GM06990 (cell line): ENCODE results near the gene RBM24.

ENCODE experiments used
- DNase-seq: peaks from one replicate; pipeline ENCODE4 v3.0.0-alpha.2; 2011; ENCODE audit not compliant: insufficient read length; ENCODE audit errors: extremely low read depth
- H3K27me3 ChIP-seq: replicated peaks from 2 replicates; pipeline ENCODE4 v1.6.0; 2011; ENCODE audit warnings: low read length; ENCODE audit not compliant: control insufficient read depth, insufficient read depth
- H3K36me3 ChIP-seq: 2 replicates; pipeline ENCODE4 v1.5.1; 2011; ENCODE audit warnings: low read length; ENCODE audit not compliant: control insufficient read depth, insufficient read depth
- H3K4me3 ChIP-seq: replicated peaks from 2 replicates; pipeline ENCODE4 v1.5.1; 2011; ENCODE audit warnings: low read depth, mild to moderate bottlenecking, control low read depth, low read length
- CTCF ChIP-seq: IDR thresholded peaks from 2 replicates; pipeline ENCODE4 v1.5.1; 2011; ENCODE audit warnings: low read length, control low read depth, mild to moderate bottlenecking, inconsistent platforms; ENCODE audit not compliant: insufficient read depth, poor library complexity, severe bottlenecking

Gene RBM24

DNA sequence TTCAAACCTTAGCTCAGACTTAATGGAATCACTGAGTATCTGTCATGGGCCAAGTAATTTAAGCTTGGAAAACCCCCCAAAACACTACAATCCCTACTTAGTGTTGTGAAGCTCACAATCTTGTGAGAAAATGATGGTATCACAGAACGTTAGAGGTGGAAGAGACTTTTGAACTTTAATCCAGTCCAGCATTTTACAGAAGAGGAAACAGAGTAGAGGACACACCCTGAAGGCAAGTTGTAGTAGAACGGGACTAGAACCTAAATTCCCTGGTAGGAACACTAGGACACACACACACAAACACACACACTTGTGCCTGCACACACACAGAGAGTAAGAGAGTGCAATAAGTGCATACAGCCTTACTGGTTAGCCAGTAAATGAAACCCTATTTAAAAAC, 62.1 kb downstream of the RBM24 start:
- no peak for DNase-seq
- H3K4me3 ChIP-seq: no peak overlapping the region
- TF ChIP-seq CTCF: no peak
- no peaks in the 10 kb centered on the region for H3K36me3 ChIP-seq
- H3K27me3 ChIP-seq: no peaks in the 10 kb centered on the region
